MM.1S (cell line): ENCODE data around the gene TTLL11.

ENCODE experiments used
- EZH2 ChIP-seq: fragments of 300-600 bp; sonication (generic); optimal IDR thresholded peaks from 2 replicates; pipeline ENCODE3; 2017; ENCODE audit warnings: low read depth, mild to moderate bottlenecking, antibody characterized with exemption, low read length, mixed read lengths
- TF ChIP-seq, protein P1 (sequence below): fragments of 300-600 bp; sonication (generic); IDR thresholded peaks from 2 replicates; pipeline ENCODE4 v1.5.1; 2016; ENCODE audit warnings: antibody characterized with exemption, low read length, mixed read lengths

DNA sequence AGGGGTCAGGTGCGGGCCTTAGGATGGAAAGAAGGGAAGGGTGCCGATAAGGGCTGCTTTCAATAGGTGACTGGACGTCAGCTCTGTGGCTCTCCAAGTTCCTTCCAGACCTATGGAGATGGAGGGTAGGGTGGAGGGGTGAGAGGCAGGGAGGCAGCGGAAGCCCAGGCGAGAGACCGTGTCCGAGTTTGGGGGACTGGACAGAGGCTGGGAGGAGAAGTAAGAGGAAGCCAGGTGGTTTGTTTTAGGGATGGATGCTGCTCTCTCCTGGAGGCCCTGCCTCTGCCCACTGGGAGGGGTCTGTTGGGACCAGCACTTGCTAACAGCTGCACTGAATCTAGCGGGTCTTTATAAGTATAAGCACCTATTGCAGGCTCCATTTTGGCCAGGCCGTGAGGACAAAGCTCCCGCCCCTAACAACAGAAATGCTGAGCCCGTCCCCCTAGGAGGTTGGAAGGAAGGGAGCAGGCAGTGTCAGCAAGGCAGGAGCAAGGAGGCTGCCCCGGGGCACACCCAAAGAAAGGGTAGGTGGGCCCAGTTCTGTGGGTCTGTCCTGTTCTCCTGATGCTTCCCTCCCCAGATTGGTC is 274.2 kb downstream of the TTLL11 start:
- TF ChIP-seq, protein P1, sequence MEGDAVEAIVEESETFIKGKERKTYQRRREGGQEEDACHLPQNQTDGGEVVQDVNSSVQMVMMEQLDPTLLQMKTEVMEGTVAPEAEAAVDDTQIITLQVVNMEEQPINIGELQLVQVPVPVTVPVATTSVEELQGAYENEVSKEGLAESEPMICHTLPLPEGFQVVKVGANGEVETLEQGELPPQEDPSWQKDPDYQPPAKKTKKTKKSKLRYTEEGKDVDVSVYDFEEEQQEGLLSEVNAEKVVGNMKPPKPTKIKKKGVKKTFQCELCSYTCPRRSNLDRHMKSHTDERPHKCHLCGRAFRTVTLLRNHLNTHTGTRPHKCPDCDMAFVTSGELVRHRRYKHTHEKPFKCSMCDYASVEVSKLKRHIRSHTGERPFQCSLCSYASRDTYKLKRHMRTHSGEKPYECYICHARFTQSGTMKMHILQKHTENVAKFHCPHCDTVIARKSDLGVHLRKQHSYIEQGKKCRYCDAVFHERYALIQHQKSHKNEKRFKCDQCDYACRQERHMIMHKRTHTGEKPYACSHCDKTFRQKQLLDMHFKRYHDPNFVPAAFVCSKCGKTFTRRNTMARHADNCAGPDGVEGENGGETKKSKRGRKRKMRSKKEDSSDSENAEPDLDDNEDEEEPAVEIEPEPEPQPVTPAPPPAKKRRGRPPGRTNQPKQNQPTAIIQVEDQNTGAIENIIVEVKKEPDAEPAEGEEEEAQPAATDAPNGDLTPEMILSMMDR, result no peak
- no peak for TF ChIP-seq EZH2
